ENCODE data around the gene ACY1.

DNA sequence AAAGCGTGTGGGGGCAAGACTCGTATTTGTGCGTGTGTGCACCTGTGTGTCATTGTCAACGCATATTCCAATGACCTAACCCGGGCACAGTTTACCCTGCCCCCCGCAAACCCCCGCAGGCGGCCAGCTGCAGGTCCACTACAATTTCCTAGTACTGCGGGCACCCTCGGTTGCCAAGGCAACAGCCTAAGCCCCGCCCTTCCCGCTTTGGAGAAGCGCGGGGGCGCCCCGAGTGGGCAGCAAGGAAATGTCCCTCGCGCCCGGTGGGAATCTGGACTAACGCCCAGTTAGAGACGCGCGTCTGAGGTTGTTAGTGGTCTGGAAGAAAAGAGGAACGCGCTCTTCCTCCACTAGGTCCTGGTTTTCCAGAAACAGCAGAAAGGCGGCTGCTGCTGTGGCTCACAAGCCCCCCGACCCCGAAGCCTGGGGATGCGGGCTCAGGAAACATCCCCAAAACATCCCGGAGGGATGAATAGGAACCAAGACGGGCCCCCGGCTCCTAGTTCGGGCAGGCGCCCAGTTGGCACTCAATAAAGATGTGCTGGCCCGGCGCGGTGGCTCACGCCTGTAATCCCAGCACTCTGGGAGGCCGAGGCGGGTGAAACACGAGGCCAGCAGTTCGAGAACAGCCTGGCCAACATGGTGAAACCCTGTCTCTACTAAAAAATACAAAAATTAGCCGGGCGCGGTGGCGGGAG, 7.3 kb upstream of the ACY1 start:
- TF ChIP-seq, protein P1, sequence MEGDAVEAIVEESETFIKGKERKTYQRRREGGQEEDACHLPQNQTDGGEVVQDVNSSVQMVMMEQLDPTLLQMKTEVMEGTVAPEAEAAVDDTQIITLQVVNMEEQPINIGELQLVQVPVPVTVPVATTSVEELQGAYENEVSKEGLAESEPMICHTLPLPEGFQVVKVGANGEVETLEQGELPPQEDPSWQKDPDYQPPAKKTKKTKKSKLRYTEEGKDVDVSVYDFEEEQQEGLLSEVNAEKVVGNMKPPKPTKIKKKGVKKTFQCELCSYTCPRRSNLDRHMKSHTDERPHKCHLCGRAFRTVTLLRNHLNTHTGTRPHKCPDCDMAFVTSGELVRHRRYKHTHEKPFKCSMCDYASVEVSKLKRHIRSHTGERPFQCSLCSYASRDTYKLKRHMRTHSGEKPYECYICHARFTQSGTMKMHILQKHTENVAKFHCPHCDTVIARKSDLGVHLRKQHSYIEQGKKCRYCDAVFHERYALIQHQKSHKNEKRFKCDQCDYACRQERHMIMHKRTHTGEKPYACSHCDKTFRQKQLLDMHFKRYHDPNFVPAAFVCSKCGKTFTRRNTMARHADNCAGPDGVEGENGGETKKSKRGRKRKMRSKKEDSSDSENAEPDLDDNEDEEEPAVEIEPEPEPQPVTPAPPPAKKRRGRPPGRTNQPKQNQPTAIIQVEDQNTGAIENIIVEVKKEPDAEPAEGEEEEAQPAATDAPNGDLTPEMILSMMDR (IDR thresholded peaks at IDR 0.05; ENCODE audit: low read depth, low read length, poor library complexity, severe bottlenecking), result peak; percentile 14
- no peak for TF ChIP-seq EZH2phosphoT487 (IDR thresholded peaks at IDR 0.05; ENCODE audit: borderline replicate concordance, low read length)
